ENCODE data around the gene ATP8B1. TPM values are rescaled to one million over a fixed set of nuclear protein-coding genes. Genes with fewer than 3 reads are reported as not detected.

The ATP8B1 gene
- total RNA-seq, 1 experiment from 2014 or later = 15.9 TPM

GRCh38 chr18:57831597-57832377 is 28.7 kb upstream of the ATP8B1 start:
- no peaks in the 10 kb centered on the region for H3K9me2 ChIP-seq (ENCODE audit: insufficient read depth)
- POLR2A ChIA-PET = no interaction called here

More at GRCh38 chr18:57831597-57832377, 28.7 kb upstream of the ATP8B1 start:
- TF ChIP-seq, protein P1, sequence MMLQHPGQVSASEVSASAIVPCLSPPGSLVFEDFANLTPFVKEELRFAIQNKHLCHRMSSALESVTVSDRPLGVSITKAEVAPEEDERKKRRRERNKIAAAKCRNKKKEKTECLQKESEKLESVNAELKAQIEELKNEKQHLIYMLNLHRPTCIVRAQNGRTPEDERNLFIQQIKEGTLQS (IDR thresholded peaks at IDR 0.05) = no peak
- TF ChIP-seq, protein P2, sequence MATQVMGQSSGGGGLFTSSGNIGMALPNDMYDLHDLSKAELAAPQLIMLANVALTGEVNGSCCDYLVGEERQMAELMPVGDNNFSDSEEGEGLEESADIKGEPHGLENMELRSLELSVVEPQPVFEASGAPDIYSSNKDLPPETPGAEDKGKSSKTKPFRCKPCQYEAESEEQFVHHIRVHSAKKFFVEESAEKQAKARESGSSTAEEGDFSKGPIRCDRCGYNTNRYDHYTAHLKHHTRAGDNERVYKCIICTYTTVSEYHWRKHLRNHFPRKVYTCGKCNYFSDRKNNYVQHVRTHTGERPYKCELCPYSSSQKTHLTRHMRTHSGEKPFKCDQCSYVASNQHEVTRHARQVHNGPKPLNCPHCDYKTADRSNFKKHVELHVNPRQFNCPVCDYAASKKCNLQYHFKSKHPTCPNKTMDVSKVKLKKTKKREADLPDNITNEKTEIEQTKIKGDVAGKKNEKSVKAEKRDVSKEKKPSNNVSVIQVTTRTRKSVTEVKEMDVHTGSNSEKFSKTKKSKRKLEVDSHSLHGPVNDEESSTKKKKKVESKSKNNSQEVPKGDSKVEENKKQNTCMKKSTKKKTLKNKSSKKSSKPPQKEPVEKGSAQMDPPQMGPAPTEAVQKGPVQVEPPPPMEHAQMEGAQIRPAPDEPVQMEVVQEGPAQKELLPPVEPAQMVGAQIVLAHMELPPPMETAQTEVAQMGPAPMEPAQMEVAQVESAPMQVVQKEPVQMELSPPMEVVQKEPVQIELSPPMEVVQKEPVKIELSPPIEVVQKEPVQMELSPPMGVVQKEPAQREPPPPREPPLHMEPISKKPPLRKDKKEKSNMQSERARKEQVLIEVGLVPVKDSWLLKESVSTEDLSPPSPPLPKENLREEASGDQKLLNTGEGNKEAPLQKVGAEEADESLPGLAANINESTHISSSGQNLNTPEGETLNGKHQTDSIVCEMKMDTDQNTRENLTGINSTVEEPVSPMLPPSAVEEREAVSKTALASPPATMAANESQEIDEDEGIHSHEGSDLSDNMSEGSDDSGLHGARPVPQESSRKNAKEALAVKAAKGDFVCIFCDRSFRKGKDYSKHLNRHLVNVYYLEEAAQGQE (IDR thresholded peaks at IDR 0.05; ENCODE audit: low read depth) = no peak
- TF ChIP-seq, protein P3, sequence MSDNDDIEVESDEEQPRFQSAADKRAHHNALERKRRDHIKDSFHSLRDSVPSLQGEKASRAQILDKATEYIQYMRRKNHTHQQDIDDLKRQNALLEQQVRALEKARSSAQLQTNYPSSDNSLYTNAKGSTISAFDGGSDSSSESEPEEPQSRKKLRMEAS (IDR thresholded peaks at IDR 0.05) = no peak
- TF ChIP-seq TCF7L2 (IDR thresholded peaks at IDR 0.05; ENCODE audit: borderline replicate concordance, extremely low read depth, insufficient read depth, insufficient read length) = no peak
- TF ChIP-seq EZH2phosphoT487 (IDR thresholded peaks at IDR 0.05; ENCODE audit: borderline replicate concordance) = no peak
- TF ChIP-seq SRF (IDR thresholded peaks at IDR 0.05; ENCODE audit: low read depth) = no peak
- TF ChIP-seq EGR1 (IDR thresholded peaks at IDR 0.05; ENCODE audit: low read depth) = no peak
- no peak for TF ChIP-seq JUND (IDR thresholded peaks at IDR 0.05)
- TF ChIP-seq, protein P4, sequence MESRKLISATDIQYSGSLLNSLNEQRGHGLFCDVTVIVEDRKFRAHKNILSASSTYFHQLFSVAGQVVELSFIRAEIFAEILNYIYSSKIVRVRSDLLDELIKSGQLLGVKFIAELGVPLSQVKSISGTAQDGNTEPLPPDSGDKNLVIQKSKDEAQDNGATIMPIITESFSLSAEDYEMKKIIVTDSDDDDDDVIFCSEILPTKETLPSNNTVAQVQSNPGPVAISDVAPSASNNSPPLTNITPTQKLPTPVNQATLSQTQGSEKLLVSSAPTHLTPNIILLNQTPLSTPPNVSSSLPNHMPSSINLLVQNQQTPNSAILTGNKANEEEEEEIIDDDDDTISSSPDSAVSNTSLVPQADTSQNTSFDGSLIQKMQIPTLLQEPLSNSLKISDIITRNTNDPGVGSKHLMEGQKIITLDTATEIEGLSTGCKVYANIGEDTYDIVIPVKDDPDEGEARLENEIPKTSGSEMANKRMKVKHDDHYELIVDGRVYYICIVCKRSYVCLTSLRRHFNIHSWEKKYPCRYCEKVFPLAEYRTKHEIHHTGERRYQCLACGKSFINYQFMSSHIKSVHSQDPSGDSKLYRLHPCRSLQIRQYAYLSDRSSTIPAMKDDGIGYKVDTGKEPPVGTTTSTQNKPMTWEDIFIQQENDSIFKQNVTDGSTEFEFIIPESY (IDR thresholded peaks at IDR 0.05; ENCODE audit: extremely low read depth, insufficient replicate concordance, low read length) = no peak
- no peak for TF ChIP-seq CBX3 (IDR thresholded peaks at IDR 0.05; ENCODE audit: low read depth)
- TF ChIP-seq POLR2A (IDR thresholded peaks at IDR 0.05; ENCODE audit: borderline replicate concordance, extremely low read depth, insufficient read depth, insufficient read length) = no peak
- TF ChIP-seq ZNF274 (IDR thresholded peaks at IDR 0.05; ENCODE audit: low read depth, low read length) = no peak
- no peak for TF ChIP-seq SIN3A (IDR thresholded peaks at IDR 0.05; ENCODE audit: low read depth)
- no peak for TF ChIP-seq EZH2 (IDR thresholded peaks at IDR 0.05)
- no peak for TF ChIP-seq RAD21 (IDR thresholded peaks at IDR 0.05; ENCODE audit: low read depth)
- TF ChIP-seq SP1 (IDR thresholded peaks at IDR 0.05; ENCODE audit: low read depth) = no peak
- no peak for TF ChIP-seq FOSL1 (IDR thresholded peaks at IDR 0.05; ENCODE audit: low read depth)
- TF ChIP-seq ELF1 (IDR thresholded peaks at IDR 0.05; ENCODE audit: borderline replicate concordance, low read depth) = no peak
- no peak for TF ChIP-seq YY1 (IDR thresholded peaks at IDR 0.05; ENCODE audit: extremely low read depth, insufficient replicate concordance, low read depth, low read length)
- TF ChIP-seq ZFX (IDR thresholded peaks at IDR 0.05) = no peak
- intact Hi-C loops (cut with micrococcal nuclease) = no loop called here
- ATAC-seq = no peak
- no peak overlapping the region for H3K27ac ChIP-seq (ENCODE audit: low read depth, low read length)
- H3K4me1 ChIP-seq (ENCODE audit: control insufficient read depth in 1 of 2, insufficient read depth in 2 of 2, low read length in 2 of 2) = peaks cover 0 to 6% of the 10 kb centered on the region in 2 experiments; a peak in 1 of 4 replicates
- H3K27me3 ChIP-seq (ENCODE audit: insufficient read depth, low read length) = no peaks in the 10 kb centered on the region
- no peaks in the 10 kb centered on the region for H3K9me3 ChIP-seq (ENCODE audit: control insufficient read depth in 1 of 2, insufficient read depth in 1 of 2, low read depth in 1 of 2, low read length in 2 of 2)
- H3K9ac ChIP-seq (ENCODE audit: low read length) = no peak overlapping the region
- BruUV-seq (replicated peaks) = no TSS peak
- no peak overlapping the region for H2AFZ ChIP-seq (ENCODE audit: low read depth, low read length, poor library complexity, severe bottlenecking)
- H3K4me3 ChIP-seq (replicated peaks in 1 of 2; ENCODE audit: low read depth in 1 of 2, low read length in 2 of 2) = no peak overlapping the region
- no peak for DNase-seq (ENCODE audit: low read depth, low spot score)
- CTCF ChIA-PET = no interaction called here
- RAD21 ChIA-PET (ENCODE audit: low non-redundant PET in 1 of 2, low total read pairs in 2 of 2, uncharacterized antibody in 2 of 2, unreplicated experiment in 2 of 2) = no interaction called here
- no peak overlapping the region for H3K4me2 ChIP-seq (ENCODE audit: low read length)
- H4K20me1 ChIP-seq (ENCODE audit: insufficient read depth) = no peaks in the 10 kb centered on the region
- H3K36me3 ChIP-seq (ENCODE audit: control insufficient read depth in 1 of 2, insufficient read depth in 2 of 2, low read length in 2 of 2) = no peaks in the 10 kb centered on the region
- no peaks in the 10 kb centered on the region for H3K79me2 ChIP-seq (ENCODE audit: insufficient read depth, low read length)

Measured in HCT116 (cell line).